GM23338 (cell line): Measurements from ENCODE around the gene B4GALT7. TPM values are rescaled to one million over a fixed set of nuclear protein-coding genes. Genes with fewer than 3 reads are reported as not detected.

Experiments
- ATAC-seq: fragments of 200-7000 bp; cut with Tn5 transposase; 3 replicates; pipeline ENCODE4 v1.9.1; 2020
- DNase-seq: peaks from one replicate; pipeline ENCODE4 v3.0.0-alpha.2; 2015; ENCODE audit warnings: low spot score
- H2AFZ ChIP-seq: fragments of 200-600 bp; sonication (generic); 2 replicates; pipeline ENCODE4 v1.8.0; 2016; ENCODE audit warnings: antibody characterized with exemption, mild to moderate bottlenecking, moderate library complexity
- H3F3A ChIP-seq: fragments of 200-600 bp; sonication (generic); replicated peaks from 2 replicates; pipeline ENCODE4 v1.8.0; 2017; ENCODE audit warnings: antibody characterized with exemption, mixed run types, low read depth
- H3K27ac ChIP-seq: fragments of 200-600 bp; sonication (generic); 2 replicates; pipeline ENCODE4 v1.6.1; 2016; ENCODE audit warnings: low read depth
- H3K27me3 ChIP-seq: fragments of 200-600 bp; sonication (generic); 2 replicates; pipeline ENCODE4 v1.8.0; 2016; ENCODE audit warnings: mild to moderate bottlenecking, mixed run types, moderate library complexity; ENCODE audit not compliant: insufficient read depth
- H3K36me3 ChIP-seq: fragments of 200-600 bp; sonication (generic); 2 replicates; pipeline ENCODE4 v1.8.0; 2016; ENCODE audit warnings: mild to moderate bottlenecking; ENCODE audit not compliant: insufficient read depth
- H3K4me1 ChIP-seq: fragments of 200-600 bp; sonication (generic); 2 replicates; pipeline ENCODE4 v1.8.0; 2016; ENCODE audit warnings: mild to moderate bottlenecking, moderate library complexity; ENCODE audit not compliant: insufficient read depth
- H3K4me2 ChIP-seq: fragments of 200-600 bp; sonication (generic); 2 replicates; pipeline ENCODE4 v1.7.1; 2017; ENCODE audit warnings: mixed run types
- H3K4me3 ChIP-seq: fragments of 200-600 bp; sonication (generic); 2 replicates; pipeline ENCODE4 v1.6.1; 2016; ENCODE audit warnings: mixed run types
- H3K79me2 ChIP-seq: fragments of 200-600 bp; sonication (generic); replicated peaks from 2 replicates; pipeline ENCODE4 v1.8.0; 2017; ENCODE audit warnings: mild to moderate bottlenecking; ENCODE audit not compliant: insufficient read depth
- H3K9me2 ChIP-seq: fragments of 200-600 bp; sonication (generic); 2 replicates; pipeline ENCODE4 v1.8.0; 2017; ENCODE audit not compliant: insufficient read depth
- H4K20me1 ChIP-seq: fragments of 200-600 bp; sonication (generic); replicated peaks from 2 replicates; pipeline ENCODE4 v1.8.0; 2017; ENCODE audit warnings: mild to moderate bottlenecking; ENCODE audit not compliant: insufficient read depth
- H3K27ac Mint-ChIP-seq: 2 replicates; pipeline ENCODE4 v1.8.0; 2020; ENCODE audit warnings: inconsistent platforms, mild to moderate bottlenecking, moderate library complexity, mixed read lengths
- H3K27me3 Mint-ChIP-seq: 3 replicates; pipeline ENCODE4 v1.8.0; 2022; ENCODE audit warnings: low read depth, mild to moderate bottlenecking, moderate library complexity, mixed read lengths, inconsistent platforms; ENCODE audit not compliant: insufficient read depth, poor library complexity
- H3K36me3 Mint-ChIP-seq: 3 replicates; pipeline ENCODE4 v1.8.0; 2021; ENCODE audit warnings: low read depth, mild to moderate bottlenecking, inconsistent platforms, moderate library complexity, mixed read lengths
- H3K4me1 Mint-ChIP-seq: 3 replicates; pipeline ENCODE4 v1.8.0; 2020; ENCODE audit warnings: mild to moderate bottlenecking, inconsistent platforms, mixed read lengths
- H3K4me3 Mint-ChIP-seq: 3 replicates; pipeline ENCODE4 v1.8.0; 2021; ENCODE audit warnings: moderate library complexity, mild to moderate bottlenecking, inconsistent platforms, mixed read lengths
- H3K9me3 Mint-ChIP-seq: 3 replicates; pipeline ENCODE4 v1.8.0; 2020; ENCODE audit warnings: moderate library complexity, mild to moderate bottlenecking, inconsistent platforms, mixed read lengths
- ETS1 ChIP-seq: IDR thresholded peaks from 2 replicates; pipeline ENCODE4 v1.6.1; 2016; ENCODE audit warnings: antibody characterized with exemption
- JUNB ChIP-seq: IDR thresholded peaks from one replicate; pipeline ENCODE4 v1.6.1; 2016; ENCODE audit warnings: antibody characterized with exemption; ENCODE audit not compliant: unreplicated experiment
- REST ChIP-seq: IDR thresholded peaks from one replicate; pipeline ENCODE4 v1.6.1; 2018; ENCODE audit warnings: antibody characterized with exemption; ENCODE audit not compliant: unreplicated experiment
- ZNF114 ChIP-seq: fragments of 250-450 bp; sonication (Bioruptor Pico); IDR thresholded peaks from 2 replicates; pipeline ENCODE4 v1.5.0; 2020; ENCODE audit warnings: mild to moderate bottlenecking, moderate library complexity
- ZNF331 ChIP-seq: fragments of 250-450 bp; sonication (Bioruptor Pico); IDR thresholded peaks from 2 replicates; pipeline ENCODE4 v1.5.0; 2020; ENCODE audit warnings: low read depth, mild to moderate bottlenecking, moderate library complexity
- ZNF462 ChIP-seq: fragments of 250-450 bp; sonication (Bioruptor Pico); IDR thresholded peaks from 2 replicates; pipeline ENCODE4 v1.5.0; 2020; ENCODE audit warnings: mild to moderate bottlenecking, moderate library complexity
- polyA plus RNA-seq: library from polyadenylated mRNA; unstranded; fragments of >200 nt; fragmentation: Nextera tagmentation; extraction: Ambion mirVana; gene quantifications from 2 replicates; pipeline ENCODE4 v1.2.1, GENCODE V29; 2016
- total RNA-seq: library from RNA; depleted of rRNA; stranded (reverse); fragments of >200 nt; shearing (Covaris generic); gene quantifications from 2 replicates; pipeline ENCODE4 v1.2.3, GENCODE V29; 2014
- TF ChIP-seq, protein P1 (sequence below), 2 experiments: fragments of 200-600 bp in 1 of 2; sonication (generic) in 1 of 2; conservative IDR thresholded peaks; 2 replicates each; pipeline versions ENCODE4 v1.5.1 to v1.6.1; 2016 to 2017; ENCODE audit warnings: antibody characterized with exemption in 2 of 2, low read depth in 2 of 2, mild to moderate bottlenecking in 2 of 2, moderate library complexity in 1 of 2

Gene B4GALT7
- total and polyA plus RNA-seq, 2 experiments from 2014 or later = 10.0 to 23.3 TPM

- Histone ChIP-seq H2AFZ (no peak overlapping the region), H3K4me3 (no peak overlapping the region), H3K79me2 (no peaks in the 10 kb centered on the region), H3K9me2 (no peaks in the 10 kb centered on the region), H3K27me3 (no peaks in the 10 kb centered on the region), H3K4me1 (peaks cover 9% of the 10 kb centered on the region), H3K36me3 (no peaks in the 10 kb centered on the region), H4K20me1 (no peaks in the 10 kb centered on the region), H3K27ac (peak overlapping the region; percentile 70; the same call in 1 of the 2 replicates), H3K4me2 (peak overlapping the region; percentile 32; the same call in 1 of the 2 replicates), H3F3A (no peaks in the 10 kb centered on the region)
- Mint-ChIP-seq H3K27ac (peak overlapping the region; percentile 74; the same call in 1 of the 2 replicates), H3K27me3 (peaks cover 21% of the 10 kb centered on the region), H3K36me3 (peaks cover 5% of the 10 kb centered on the region; the same call in 1 of the 3 replicates), H3K4me1 (peaks cover 22% of the 10 kb centered on the region), H3K9me3 (peaks cover 2% of the 10 kb centered on the region; the same call in 1 of the 3 replicates), H3K4me3 (peak overlapping the region; percentile 44)
- ATAC-seq (peak; percentile 93), DNase-seq (peak; percentile 93)
- TF ChIP-seq, protein P1, sequence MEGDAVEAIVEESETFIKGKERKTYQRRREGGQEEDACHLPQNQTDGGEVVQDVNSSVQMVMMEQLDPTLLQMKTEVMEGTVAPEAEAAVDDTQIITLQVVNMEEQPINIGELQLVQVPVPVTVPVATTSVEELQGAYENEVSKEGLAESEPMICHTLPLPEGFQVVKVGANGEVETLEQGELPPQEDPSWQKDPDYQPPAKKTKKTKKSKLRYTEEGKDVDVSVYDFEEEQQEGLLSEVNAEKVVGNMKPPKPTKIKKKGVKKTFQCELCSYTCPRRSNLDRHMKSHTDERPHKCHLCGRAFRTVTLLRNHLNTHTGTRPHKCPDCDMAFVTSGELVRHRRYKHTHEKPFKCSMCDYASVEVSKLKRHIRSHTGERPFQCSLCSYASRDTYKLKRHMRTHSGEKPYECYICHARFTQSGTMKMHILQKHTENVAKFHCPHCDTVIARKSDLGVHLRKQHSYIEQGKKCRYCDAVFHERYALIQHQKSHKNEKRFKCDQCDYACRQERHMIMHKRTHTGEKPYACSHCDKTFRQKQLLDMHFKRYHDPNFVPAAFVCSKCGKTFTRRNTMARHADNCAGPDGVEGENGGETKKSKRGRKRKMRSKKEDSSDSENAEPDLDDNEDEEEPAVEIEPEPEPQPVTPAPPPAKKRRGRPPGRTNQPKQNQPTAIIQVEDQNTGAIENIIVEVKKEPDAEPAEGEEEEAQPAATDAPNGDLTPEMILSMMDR (conservative IDR thresholded peaks at IDR 0.05; ENCODE audit: low read depth in 2 of 2) = peak; percentile 80 to 96
- TF ChIP-seq ZNF331 = no peak
- TF ChIP-seq JUNB = no peak
- no peak for TF ChIP-seq ZNF462
- no peak for TF ChIP-seq ZNF114 (CRISPR knock-in tag)
- no peak for TF ChIP-seq REST
- no peak for TF ChIP-seq ETS1
These were observed 7.7 kb downstream of the B4GALT7 start for GRCh38 chr5:177607452-177608192.
